Measurements from ENCODE around the gene GPATCH8. TPM values are rescaled to one million over a fixed set of nuclear protein-coding genes. Genes with fewer than 3 reads are reported as not detected.

Gene GPATCH8
- total RNA-seq, 2 experiments from 2014 or later = 76.0 to 76.9 TPM

DNA sequence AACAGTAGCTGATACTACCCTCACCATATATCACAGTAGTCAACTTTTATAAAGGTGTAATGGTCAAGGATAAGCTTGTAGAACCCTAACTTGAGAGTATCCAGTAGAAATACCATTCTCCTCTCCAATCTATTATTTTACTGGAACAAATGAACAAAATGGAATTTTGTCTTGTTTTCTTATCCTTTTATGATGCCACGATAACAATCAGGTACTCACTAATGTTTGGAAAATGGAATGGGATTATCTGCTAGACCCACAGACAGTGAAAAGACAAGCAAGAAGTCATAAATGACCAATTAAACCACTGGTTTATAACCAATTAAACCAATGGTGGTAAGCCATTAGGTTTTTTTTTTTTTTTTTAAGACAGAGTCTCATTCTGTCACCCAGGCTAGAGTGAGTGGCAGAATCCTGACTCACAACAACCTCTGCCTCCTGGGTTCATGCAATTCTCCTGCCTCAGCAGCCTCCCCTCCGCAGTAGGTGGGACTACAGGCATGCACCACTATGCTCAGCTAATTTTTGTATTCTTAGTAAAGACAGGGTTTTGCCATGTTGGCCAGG is 10.4 kb downstream of the GPATCH8 start:
- POLR2A ChIA-PET = no interaction called here
- intact Hi-C loops (cut with DNase I, micrococcal nuclease) = no loop called here

DNA sequence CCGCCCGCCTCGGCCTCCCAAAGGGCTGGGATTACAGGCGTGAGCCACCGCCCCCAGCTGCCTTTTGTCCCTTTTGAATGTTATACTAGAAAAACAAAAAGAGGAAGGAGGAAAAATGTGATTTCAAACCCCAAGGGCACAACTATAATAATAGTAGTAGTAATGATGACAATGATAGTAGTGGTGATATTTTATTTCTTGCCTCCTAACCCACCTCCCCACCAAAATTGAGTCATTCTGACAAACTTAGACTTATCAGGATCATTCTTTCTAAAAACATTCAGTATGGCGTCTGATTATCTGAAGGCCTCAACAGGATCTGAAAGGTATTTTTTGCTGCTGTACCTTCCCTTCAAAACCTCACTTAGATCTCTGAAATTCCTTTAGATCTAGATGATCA is 13.6 kb downstream of the GPATCH8 start:
- intact Hi-C loops (cut with DNase I, micrococcal nuclease) = no loop called here
- H3K27me3 Mint-ChIP-seq = no peaks in the 10 kb centered on the region
- ATAC-seq (ENCODE audit: poor library complexity) = no peak
- H3K4me3 Mint-ChIP-seq = no peak overlapping the region
- no peaks in the 10 kb centered on the region for H3K9me3 Mint-ChIP-seq
- H3K4me1 Mint-ChIP-seq (ENCODE audit: low read depth) = peaks cover 66% of the 10 kb centered on the region
- DNase-seq = no peak
- H3K36me3 ChIP-seq (ENCODE audit: insufficient read depth, low read length) = peaks cover 16% of the 10 kb centered on the region
- no peaks in the 10 kb centered on the region for H3K27me3 ChIP-seq (ENCODE audit: control insufficient read depth in 1 of 2, insufficient read depth in 2 of 2, low read length in 2 of 2)
- H3K27ac Mint-ChIP-seq = no peak overlapping the region
- ChIA-PET CTCF (no interaction called here), POLR2A (no interaction called here)
- TF ChIP-seq, protein P1, sequence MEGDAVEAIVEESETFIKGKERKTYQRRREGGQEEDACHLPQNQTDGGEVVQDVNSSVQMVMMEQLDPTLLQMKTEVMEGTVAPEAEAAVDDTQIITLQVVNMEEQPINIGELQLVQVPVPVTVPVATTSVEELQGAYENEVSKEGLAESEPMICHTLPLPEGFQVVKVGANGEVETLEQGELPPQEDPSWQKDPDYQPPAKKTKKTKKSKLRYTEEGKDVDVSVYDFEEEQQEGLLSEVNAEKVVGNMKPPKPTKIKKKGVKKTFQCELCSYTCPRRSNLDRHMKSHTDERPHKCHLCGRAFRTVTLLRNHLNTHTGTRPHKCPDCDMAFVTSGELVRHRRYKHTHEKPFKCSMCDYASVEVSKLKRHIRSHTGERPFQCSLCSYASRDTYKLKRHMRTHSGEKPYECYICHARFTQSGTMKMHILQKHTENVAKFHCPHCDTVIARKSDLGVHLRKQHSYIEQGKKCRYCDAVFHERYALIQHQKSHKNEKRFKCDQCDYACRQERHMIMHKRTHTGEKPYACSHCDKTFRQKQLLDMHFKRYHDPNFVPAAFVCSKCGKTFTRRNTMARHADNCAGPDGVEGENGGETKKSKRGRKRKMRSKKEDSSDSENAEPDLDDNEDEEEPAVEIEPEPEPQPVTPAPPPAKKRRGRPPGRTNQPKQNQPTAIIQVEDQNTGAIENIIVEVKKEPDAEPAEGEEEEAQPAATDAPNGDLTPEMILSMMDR (IDR thresholded peaks at IDR 0.05) = no peak
- no peak overlapping the region for H3K27ac ChIP-seq (ENCODE audit: low read depth in 1 of 2, low read length in 2 of 2)
- H3K4me3 ChIP-seq (ENCODE audit: low read length) = no peak overlapping the region
- H3K9me3 ChIP-seq (ENCODE audit: control insufficient read depth in 1 of 2, insufficient read depth in 1 of 2, low read length in 2 of 2) = no peaks in the 10 kb centered on the region
- H3K4me1 ChIP-seq (ENCODE audit: insufficient read depth, low read length) = peaks cover 14% of the 10 kb centered on the region
- peaks cover 50% of the 10 kb centered on the region for H3K36me3 Mint-ChIP-seq (ENCODE audit: low read depth)

More for the DNA sequence above, 10.4 kb downstream of the GPATCH8 start:
- Histone ChIP-seq H3K4me3 (ENCODE audit: low read length) (no peak overlapping the region), H3K36me3 (ENCODE audit: insufficient read depth, low read length) (peaks cover 16% of the 10 kb centered on the region), H3K9me3 (ENCODE audit: control insufficient read depth in 1 of 2, insufficient read depth in 1 of 2, low read length in 2 of 2) (no peaks in the 10 kb centered on the region), H3K27me3 (ENCODE audit: control insufficient read depth in 1 of 2, insufficient read depth in 2 of 2, low read length in 2 of 2) (no peaks in the 10 kb centered on the region), H3K27ac (ENCODE audit: low read depth in 1 of 2, low read length in 2 of 2) (no peak overlapping the region), H3K4me1 (ENCODE audit: insufficient read depth, low read length) (peaks cover 22% of the 10 kb centered on the region)
- Mint-ChIP-seq H3K4me3 (no peak overlapping the region), H3K9me3 (no peaks in the 10 kb centered on the region), H3K4me1 (ENCODE audit: low read depth) (peaks cover 65% of the 10 kb centered on the region), H3K27me3 (no peaks in the 10 kb centered on the region), H3K36me3 (ENCODE audit: low read depth) (peaks cover 43% of the 10 kb centered on the region), H3K27ac (no peak overlapping the region)
- CTCF ChIA-PET = no interaction called here
- TF ChIP-seq, protein P1 (IDR thresholded peaks at IDR 0.05) = no peak
- ATAC-seq (ENCODE audit: poor library complexity) = no peak
- no peak for DNase-seq

DNA sequence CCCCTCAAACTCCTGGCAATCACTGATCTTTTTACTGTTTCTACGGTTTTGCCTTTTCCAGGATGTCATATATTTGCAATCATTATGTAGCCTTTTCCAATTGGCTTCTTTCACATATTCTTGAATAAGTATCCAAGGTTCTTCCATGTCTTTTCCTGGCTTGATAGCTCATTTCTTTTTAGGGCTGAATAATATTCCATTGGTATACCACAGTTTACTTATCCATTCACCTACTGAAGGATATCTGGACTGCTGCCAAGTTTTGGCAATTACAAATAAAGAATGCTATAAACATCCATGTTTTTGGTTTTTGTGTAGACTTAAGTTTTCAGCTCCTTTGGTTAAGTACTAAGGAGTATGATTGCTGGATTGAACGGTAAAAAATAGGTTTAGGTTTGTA is 16.0 kb downstream of the GPATCH8 start:
- no peaks in the 10 kb centered on the region for H3K9me3 Mint-ChIP-seq
- peaks cover 39% of the 10 kb centered on the region for H3K36me3 Mint-ChIP-seq (ENCODE audit: low read depth)
- peaks cover 44% of the 10 kb centered on the region for H3K4me1 Mint-ChIP-seq (ENCODE audit: low read depth)
- Histone ChIP-seq H3K27me3 (ENCODE audit: control insufficient read depth in 1 of 2, insufficient read depth in 2 of 2, low read length in 2 of 2) (no peaks in the 10 kb centered on the region), H3K27ac (ENCODE audit: low read depth in 1 of 2, low read length in 2 of 2) (no peak overlapping the region), H3K9me3 (ENCODE audit: control insufficient read depth in 1 of 2, insufficient read depth in 1 of 2, low read length in 2 of 2) (no peaks in the 10 kb centered on the region), H3K4me1 (ENCODE audit: insufficient read depth, low read length) (peaks cover 7% of the 10 kb centered on the region), H3K4me3 (ENCODE audit: low read length) (no peak overlapping the region), H3K36me3 (ENCODE audit: insufficient read depth, low read length) (peaks cover 16% of the 10 kb centered on the region)
- DNase-seq (no peak), ATAC-seq (ENCODE audit: poor library complexity) (no peak)
- ChIA-PET CTCF (no interaction called here), POLR2A (no interaction called here)
- TF ChIP-seq, protein P1 (IDR thresholded peaks at IDR 0.05) = no peak
- no peaks in the 10 kb centered on the region for H3K27me3 Mint-ChIP-seq
- no peak overlapping the region for H3K27ac Mint-ChIP-seq
- H3K4me3 Mint-ChIP-seq = no peak overlapping the region
- intact Hi-C loops (cut with DNase I, micrococcal nuclease) = no loop called here
